Panc1 (cell line): ENCODE data around the gene MAPK14. TPM values are rescaled to one million over a fixed set of nuclear protein-coding genes. Genes with fewer than 3 reads are reported as not detected.
"Not testable (repeated sequence)": the region's sequence is repeated elsewhere in the genome, so short reads cannot be mapped to it uniquely, and the experiment has no call there.

ENCODE experiments used
- ATAC-seq: fragments of 200-7000 bp; cut with Tn5 transposase; 2 replicates; pipeline ENCODE4 v1.9.1; 2020; ENCODE audit warnings: mild to moderate bottlenecking, moderate library complexity
- Bru-seq: library from RNA; stranded (reverse); fragments of 400-500 nt; gene quantifications from one replicate; lab custom pipeline; 2021; lab: Mats Ljungman, UMichigan
- BruChase-seq, 2 experiments: library from RNA; stranded (reverse); fragments of 400-500 nt; gene quantifications; one replicate each; lab custom pipeline; 2021; lab: Mats Ljungman, UMichigan
- BruUV-seq: library from RNA; stranded (reverse); fragments of 400-500 nt; replicated peaks from 2 replicates; lab custom pipeline; 2021; lab: Mats Ljungman, UMichigan
- CTCF ChIA-PET: fragments of 300-600 bp; sonication (Branson Sonifier 250); formaldehyde crosslinking; loops from one replicate; lab custom pipeline; 2022; ENCODE audit warnings: antibody characterized with exemption; lab: Charles Lee
- POLR2A ChIA-PET: fragments of 300-600 bp; sonication (Branson Sonifier 250); formaldehyde crosslinking; loops from one replicate; lab custom pipeline; 2022; ENCODE audit warnings: antibody characterized with exemption; lab: Charles Lee
- DNase-seq: peaks from one replicate; pipeline ENCODE4 v3.0.0-alpha.2; 2010; ENCODE audit warnings: low read depth, low spot score
- H3K27ac ChIP-seq: 2 replicates; pipeline ENCODE4 v1.5.1; 2011; ENCODE audit warnings: mild to moderate bottlenecking, low read length, inconsistent platforms
- H3K27me3 ChIP-seq: fragments of 200-500 bp; sonication (Bioruptor generic); 2 replicates; pipeline ENCODE4 v1.6.0; 2014; ENCODE audit warnings: low read length, inconsistent platforms; ENCODE audit not compliant: control insufficient read depth, insufficient read depth
- H3K36me3 ChIP-seq: fragments of 200-500 bp; sonication (Bioruptor generic); 2 replicates; pipeline ENCODE4 v1.5.1; 2014; ENCODE audit warnings: inconsistent platforms, mild to moderate bottlenecking, low read length, moderate library complexity; ENCODE audit not compliant: control insufficient read depth, insufficient read depth
- H3K4me1 ChIP-seq: 2 replicates; pipeline ENCODE4 v1.5.1; 2011; ENCODE audit warnings: inconsistent platforms, mild to moderate bottlenecking, low read length, moderate library complexity; ENCODE audit not compliant: control insufficient read depth, insufficient read depth
- H3K4me3 ChIP-seq, 2 experiments: 2 replicates each; pipeline ENCODE4 v1.5.1; 2011 to 2012; ENCODE audit warnings: low read depth in 2 of 2, low read length in 2 of 2, mild to moderate bottlenecking in 2 of 2, inconsistent platforms in 1 of 2, moderate library complexity in 1 of 2
- H3K9me3 ChIP-seq: fragments of 200-500 bp; sonication (Bioruptor generic); 2 replicates; pipeline ENCODE4 v1.5.1; 2014; ENCODE audit warnings: low read depth, mild to moderate bottlenecking, inconsistent platforms, low read length, moderate library complexity; ENCODE audit not compliant: control insufficient read depth, insufficient read depth
- CTCF ChIP-seq: fragments of 450-650 bp; IDR thresholded peaks from 2 replicates; pipeline ENCODE4 v1.5.1; 2017; ENCODE audit warnings: mild to moderate bottlenecking
- POLR2AphosphoS5 ChIP-seq: IDR thresholded peaks from 2 replicates; pipeline ENCODE4 v1.6.1; 2012; ENCODE audit warnings: mild to moderate bottlenecking, low read depth, low read length, moderate library complexity
- SIN3A ChIP-seq: IDR thresholded peaks from 2 replicates; pipeline ENCODE4 v1.6.1; 2012; ENCODE audit warnings: low read depth, mild to moderate bottlenecking, low read length, moderate library complexity, borderline replicate concordance; ENCODE audit not compliant: insufficient read depth
- TCF7L2 ChIP-seq: IDR thresholded peaks from 2 replicates; pipeline ENCODE4 v1.6.1; 2011; ENCODE audit warnings: mild to moderate bottlenecking, low read depth, low read length, inconsistent platforms
- in situ Hi-C: cut with HindIII; loops from 2 replicates; pipeline ENCODE4 v1.10.0; 2016; ENCODE audit warnings: low sequenced_read_pairs, low pct_unique_long_range_greater_than_20kb
- intact Hi-C: fragments of 100-400 bp; cut with micrococcal nuclease; formaldehyde crosslinking; loops from one replicate; pipeline ENCODE4 v1.10.0; 2022; ENCODE audit not compliant: unreplicated experiment
- long read RNA-seq: library from polyadenylated mRNA; unstranded; transcript quantifications from one replicate; pipeline ENCODE4 v2.0.0, GENCODE V29; 2021; ENCODE audit not compliant: unreplicated experiment
- polyA plus RNA-seq: library from polyadenylated mRNA; unstranded; fragments of >200 nt; gene quantifications from one replicate; pipeline ENCODE4 v1.2.1, GENCODE V29; 2012; ENCODE audit warnings: missing spikeins; ENCODE audit not compliant: insufficient read length
- total RNA-seq: library from RNA; stranded (reverse); gene quantifications from one replicate; pipeline ENCODE4 v1.2.1, GENCODE V29; 2021; ENCODE audit not compliant: unreplicated experiment
- TF ChIP-seq, protein P1 (sequence below), 2 experiments: IDR thresholded peaks; 2 replicates each; pipeline ENCODE4 v1.6.1; 2011 to 2012; ENCODE audit warnings: low read depth in 2 of 2, control low read depth in 1 of 2, low read length in 1 of 2, mild to moderate bottlenecking in 1 of 2, moderate library complexity in 1 of 2; ENCODE audit not compliant: insufficient read depth in 1 of 2

The MAPK14 gene
- total RNA-seq = 42.3 TPM
- 23.2 TPM for polyA plus RNA-seq
- percentile 85 among the genes with signal in this experiment for Bru-seq, nascent RNA
- BruChase-seq, experiment 1, labeled RNA remaining after a 2-hour chase = percentile 85 among the genes with signal in this experiment
- percentile 80 among the genes with signal in this experiment for BruChase-seq, experiment 2, labeled RNA remaining after a 6-hour chase
- long read RNA-seq, full-length matches to known transcripts = 67 of 112 reads
- long read RNA-seq, partial matches to known transcripts = 17 of 112 reads
- long read RNA-seq, other reads (novel, unspliced or antisense) = 28 of 112 reads

- peak; percentile 95 for ATAC-seq
- no peaks in the 10 kb centered on the region; the same call in 1 of the 2 replicates for H3K36me3 ChIP-seq
- H3K4me3 ChIP-seq = peak within 1 kb of the TSS; percentile 88 to 91
- no peaks in the 10 kb centered on the region for H3K9me3 ChIP-seq
- in situ Hi-C loops = no loop called here
- H3K27ac ChIP-seq = peak within 1 kb of the TSS; percentile 91
- TF ChIP-seq, protein P1, sequence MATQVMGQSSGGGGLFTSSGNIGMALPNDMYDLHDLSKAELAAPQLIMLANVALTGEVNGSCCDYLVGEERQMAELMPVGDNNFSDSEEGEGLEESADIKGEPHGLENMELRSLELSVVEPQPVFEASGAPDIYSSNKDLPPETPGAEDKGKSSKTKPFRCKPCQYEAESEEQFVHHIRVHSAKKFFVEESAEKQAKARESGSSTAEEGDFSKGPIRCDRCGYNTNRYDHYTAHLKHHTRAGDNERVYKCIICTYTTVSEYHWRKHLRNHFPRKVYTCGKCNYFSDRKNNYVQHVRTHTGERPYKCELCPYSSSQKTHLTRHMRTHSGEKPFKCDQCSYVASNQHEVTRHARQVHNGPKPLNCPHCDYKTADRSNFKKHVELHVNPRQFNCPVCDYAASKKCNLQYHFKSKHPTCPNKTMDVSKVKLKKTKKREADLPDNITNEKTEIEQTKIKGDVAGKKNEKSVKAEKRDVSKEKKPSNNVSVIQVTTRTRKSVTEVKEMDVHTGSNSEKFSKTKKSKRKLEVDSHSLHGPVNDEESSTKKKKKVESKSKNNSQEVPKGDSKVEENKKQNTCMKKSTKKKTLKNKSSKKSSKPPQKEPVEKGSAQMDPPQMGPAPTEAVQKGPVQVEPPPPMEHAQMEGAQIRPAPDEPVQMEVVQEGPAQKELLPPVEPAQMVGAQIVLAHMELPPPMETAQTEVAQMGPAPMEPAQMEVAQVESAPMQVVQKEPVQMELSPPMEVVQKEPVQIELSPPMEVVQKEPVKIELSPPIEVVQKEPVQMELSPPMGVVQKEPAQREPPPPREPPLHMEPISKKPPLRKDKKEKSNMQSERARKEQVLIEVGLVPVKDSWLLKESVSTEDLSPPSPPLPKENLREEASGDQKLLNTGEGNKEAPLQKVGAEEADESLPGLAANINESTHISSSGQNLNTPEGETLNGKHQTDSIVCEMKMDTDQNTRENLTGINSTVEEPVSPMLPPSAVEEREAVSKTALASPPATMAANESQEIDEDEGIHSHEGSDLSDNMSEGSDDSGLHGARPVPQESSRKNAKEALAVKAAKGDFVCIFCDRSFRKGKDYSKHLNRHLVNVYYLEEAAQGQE (IDR thresholded peaks at IDR 0.05; ENCODE audit: insufficient read depth in 1 of 2, low read depth in 2 of 2, low read length in 1 of 2) = 0 out of 4 replicates have a peak, but pooled peaks of 1 of the 2 experiments have one; percentile 37
- peak; percentile 96 for TF ChIP-seq CTCF
- peak; percentile 67 for TF ChIP-seq POLR2AphosphoS5
- peak; percentile 47; the same call in 1 of the 2 replicates for TF ChIP-seq TCF7L2
- TF ChIP-seq SIN3A = peak; percentile 95
- intact Hi-C loops = loop anchor here (2.0 to 5.0 kb wide), 2 partner anchors 67 to 335 kb away; no protein-coding TSS in a partner anchor
- no peaks in the 10 kb centered on the region for H3K27me3 ChIP-seq
- peaks cover 15% of the 10 kb centered on the region for H3K4me1 ChIP-seq
- POLR2A ChIA-PET = no interaction called here
- BruUV-seq = no TSS peak
- CTCF ChIA-PET = interaction anchor here (0.6 to 1.6 kb wide), 6 partner anchors 16 to 168 kb away, joined by 3 to 8 read pairs (median 4); no protein-coding TSS in a partner anchor
- peak; percentile 98 for DNase-seq
These were observed at the start of gene MAPK14 for GRCh38 chr6:36027501-36028087. Gene MAPK14, plus strand, starts transcription at chr6:36027808. Its CDS starts 350 bp downstream, at chr6:36028158.

DNA sequence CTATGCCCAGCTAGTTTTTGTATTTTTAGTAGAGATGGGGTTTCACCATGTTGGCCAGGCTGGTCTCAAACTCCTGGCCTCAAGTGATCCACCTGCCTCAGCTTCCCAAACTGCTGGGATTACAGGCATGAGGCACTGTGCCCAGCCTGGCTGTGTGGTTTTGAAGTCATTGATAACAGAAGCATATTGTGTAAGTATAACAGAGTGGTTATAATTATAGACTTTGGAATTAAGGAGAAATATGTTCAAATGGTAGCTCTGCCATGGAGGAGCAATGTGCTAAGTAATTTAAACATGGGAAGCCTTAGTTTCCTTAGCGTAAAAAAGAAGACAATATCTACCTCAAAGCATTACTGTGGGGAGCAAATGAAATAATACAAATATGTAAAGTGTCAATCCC lies 47.5 kb upstream of the MAPK14 start:
- H3K36me3 ChIP-seq, H3K27ac ChIP-seq, ATAC-seq, BruUV-seq, H3K9me3 ChIP-seq, H3K27me3 ChIP-seq, intact Hi-C loops, DNase-seq, POLR2A ChIA-PET, in situ Hi-C loops, H3K4me1 ChIP-seq, CTCF ChIA-PET, H3K4me3 ChIP-seq: not testable (repeated sequence)
